HCT116 (cell line): ENCODE results near the gene ZBTB49.

Experiments used
- POLR2A ChIP-seq: IDR thresholded peaks from 2 replicates; pipeline ENCODE4 v1.7.0; 2011; ENCODE audit warnings: borderline replicate concordance; ENCODE audit not compliant: insufficient read depth, insufficient read length; ENCODE audit errors: extremely low read depth
- ZNF274 ChIP-seq: fragments of 200-500 bp; sonication (Bioruptor generic); IDR thresholded peaks from 2 replicates; pipeline ENCODE4 v1.6.1; 2014; ENCODE audit warnings: mild to moderate bottlenecking, low read depth, low read length, inconsistent platforms
- TF ChIP-seq, protein P1 (sequence below): IDR thresholded peaks from 2 replicates; pipeline ENCODE4 v1.6.1; 2012; ENCODE audit warnings: low read depth
- TF ChIP-seq, protein P2 (sequence below), 3 experiments: fragments of 200-600 bp in 1 of 3; sonication (generic) in 1 of 3; IDR thresholded peaks in 2 of 3; conservative IDR thresholded peaks in 1 of 3; 2 replicates each; pipeline ENCODE4 v1.5.1; 2012 to 2017; ENCODE audit warnings: low read depth in 2 of 3, low read length in 2 of 3, antibody characterized with exemption in 1 of 3, borderline replicate concordance in 1 of 3, control low read depth in 1 of 3, mild to moderate bottlenecking in 1 of 3, mixed read lengths in 1 of 3, mixed run types in 1 of 3, moderate library complexity in 1 of 3; ENCODE audit not compliant: insufficient read depth in 1 of 3

DNA sequence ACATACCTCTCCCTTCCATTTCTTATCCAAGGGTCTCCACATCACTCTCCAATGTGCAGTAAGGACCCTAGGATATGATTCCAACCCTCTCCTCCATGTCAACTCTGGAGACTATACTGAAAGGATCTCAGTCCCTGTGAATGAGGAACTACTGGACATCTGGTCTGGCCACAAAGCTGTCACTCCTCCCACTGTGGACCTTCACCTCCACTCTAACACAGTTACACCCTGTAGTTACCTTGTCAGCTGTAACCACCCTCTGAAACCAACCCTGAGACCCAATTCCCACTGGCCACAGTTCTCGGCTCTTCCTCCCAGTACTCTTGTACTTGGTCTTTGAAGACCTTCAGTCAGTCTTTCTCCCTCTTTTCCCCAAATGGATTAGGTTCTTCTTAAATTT is 44.9 kb upstream of the ZBTB49 start:
- TF ChIP-seq, protein P1, sequence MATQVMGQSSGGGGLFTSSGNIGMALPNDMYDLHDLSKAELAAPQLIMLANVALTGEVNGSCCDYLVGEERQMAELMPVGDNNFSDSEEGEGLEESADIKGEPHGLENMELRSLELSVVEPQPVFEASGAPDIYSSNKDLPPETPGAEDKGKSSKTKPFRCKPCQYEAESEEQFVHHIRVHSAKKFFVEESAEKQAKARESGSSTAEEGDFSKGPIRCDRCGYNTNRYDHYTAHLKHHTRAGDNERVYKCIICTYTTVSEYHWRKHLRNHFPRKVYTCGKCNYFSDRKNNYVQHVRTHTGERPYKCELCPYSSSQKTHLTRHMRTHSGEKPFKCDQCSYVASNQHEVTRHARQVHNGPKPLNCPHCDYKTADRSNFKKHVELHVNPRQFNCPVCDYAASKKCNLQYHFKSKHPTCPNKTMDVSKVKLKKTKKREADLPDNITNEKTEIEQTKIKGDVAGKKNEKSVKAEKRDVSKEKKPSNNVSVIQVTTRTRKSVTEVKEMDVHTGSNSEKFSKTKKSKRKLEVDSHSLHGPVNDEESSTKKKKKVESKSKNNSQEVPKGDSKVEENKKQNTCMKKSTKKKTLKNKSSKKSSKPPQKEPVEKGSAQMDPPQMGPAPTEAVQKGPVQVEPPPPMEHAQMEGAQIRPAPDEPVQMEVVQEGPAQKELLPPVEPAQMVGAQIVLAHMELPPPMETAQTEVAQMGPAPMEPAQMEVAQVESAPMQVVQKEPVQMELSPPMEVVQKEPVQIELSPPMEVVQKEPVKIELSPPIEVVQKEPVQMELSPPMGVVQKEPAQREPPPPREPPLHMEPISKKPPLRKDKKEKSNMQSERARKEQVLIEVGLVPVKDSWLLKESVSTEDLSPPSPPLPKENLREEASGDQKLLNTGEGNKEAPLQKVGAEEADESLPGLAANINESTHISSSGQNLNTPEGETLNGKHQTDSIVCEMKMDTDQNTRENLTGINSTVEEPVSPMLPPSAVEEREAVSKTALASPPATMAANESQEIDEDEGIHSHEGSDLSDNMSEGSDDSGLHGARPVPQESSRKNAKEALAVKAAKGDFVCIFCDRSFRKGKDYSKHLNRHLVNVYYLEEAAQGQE, result no peak
- no peak for TF ChIP-seq ZNF274
- no peak for TF ChIP-seq POLR2A
- TF ChIP-seq, protein P2, sequence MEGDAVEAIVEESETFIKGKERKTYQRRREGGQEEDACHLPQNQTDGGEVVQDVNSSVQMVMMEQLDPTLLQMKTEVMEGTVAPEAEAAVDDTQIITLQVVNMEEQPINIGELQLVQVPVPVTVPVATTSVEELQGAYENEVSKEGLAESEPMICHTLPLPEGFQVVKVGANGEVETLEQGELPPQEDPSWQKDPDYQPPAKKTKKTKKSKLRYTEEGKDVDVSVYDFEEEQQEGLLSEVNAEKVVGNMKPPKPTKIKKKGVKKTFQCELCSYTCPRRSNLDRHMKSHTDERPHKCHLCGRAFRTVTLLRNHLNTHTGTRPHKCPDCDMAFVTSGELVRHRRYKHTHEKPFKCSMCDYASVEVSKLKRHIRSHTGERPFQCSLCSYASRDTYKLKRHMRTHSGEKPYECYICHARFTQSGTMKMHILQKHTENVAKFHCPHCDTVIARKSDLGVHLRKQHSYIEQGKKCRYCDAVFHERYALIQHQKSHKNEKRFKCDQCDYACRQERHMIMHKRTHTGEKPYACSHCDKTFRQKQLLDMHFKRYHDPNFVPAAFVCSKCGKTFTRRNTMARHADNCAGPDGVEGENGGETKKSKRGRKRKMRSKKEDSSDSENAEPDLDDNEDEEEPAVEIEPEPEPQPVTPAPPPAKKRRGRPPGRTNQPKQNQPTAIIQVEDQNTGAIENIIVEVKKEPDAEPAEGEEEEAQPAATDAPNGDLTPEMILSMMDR (IDR thresholded peaks at IDR 0.05 in 2 of 3, conservative IDR thresholded peaks at IDR 0.05 in 1 of 3; ENCODE audit: borderline replicate concordance in 1 of 3, insufficient read depth in 1 of 3, low read depth in 2 of 3, low read length in 2 of 3), result no peak
